GM23338 (cell line): ENCODE measurements around the gene NOC3L. TPM values are rescaled to one million over a fixed set of nuclear protein-coding genes. Genes with fewer than 3 reads are reported as not detected.

Experiments
- ATAC-seq: fragments of 200-7000 bp; cut with Tn5 transposase; 3 replicates; pipeline ENCODE4 v1.9.1; 2020
- DNase-seq: peaks from one replicate; pipeline ENCODE4 v3.0.0-alpha.2; 2015; ENCODE audit warnings: low spot score
- H2AFZ ChIP-seq: fragments of 200-600 bp; sonication (generic); 2 replicates; pipeline ENCODE4 v1.8.0; 2016; ENCODE audit warnings: antibody characterized with exemption, mild to moderate bottlenecking, moderate library complexity
- H3F3A ChIP-seq: fragments of 200-600 bp; sonication (generic); replicated peaks from 2 replicates; pipeline ENCODE4 v1.8.0; 2017; ENCODE audit warnings: antibody characterized with exemption, mixed run types, low read depth
- H3K27ac ChIP-seq: fragments of 200-600 bp; sonication (generic); 2 replicates; pipeline ENCODE4 v1.6.1; 2016; ENCODE audit warnings: low read depth
- H3K27me3 ChIP-seq: fragments of 200-600 bp; sonication (generic); 2 replicates; pipeline ENCODE4 v1.8.0; 2016; ENCODE audit warnings: mild to moderate bottlenecking, mixed run types, moderate library complexity; ENCODE audit not compliant: insufficient read depth
- H3K36me3 ChIP-seq: fragments of 200-600 bp; sonication (generic); 2 replicates; pipeline ENCODE4 v1.8.0; 2016; ENCODE audit warnings: mild to moderate bottlenecking; ENCODE audit not compliant: insufficient read depth
- H3K4me1 ChIP-seq: fragments of 200-600 bp; sonication (generic); 2 replicates; pipeline ENCODE4 v1.8.0; 2016; ENCODE audit warnings: mild to moderate bottlenecking, moderate library complexity; ENCODE audit not compliant: insufficient read depth
- H3K4me2 ChIP-seq: fragments of 200-600 bp; sonication (generic); 2 replicates; pipeline ENCODE4 v1.7.1; 2017; ENCODE audit warnings: mixed run types
- H3K4me3 ChIP-seq: fragments of 200-600 bp; sonication (generic); 2 replicates; pipeline ENCODE4 v1.6.1; 2016; ENCODE audit warnings: mixed run types
- H3K79me2 ChIP-seq: fragments of 200-600 bp; sonication (generic); replicated peaks from 2 replicates; pipeline ENCODE4 v1.8.0; 2017; ENCODE audit warnings: mild to moderate bottlenecking; ENCODE audit not compliant: insufficient read depth
- H3K9me2 ChIP-seq: fragments of 200-600 bp; sonication (generic); 2 replicates; pipeline ENCODE4 v1.8.0; 2017; ENCODE audit not compliant: insufficient read depth
- H4K20me1 ChIP-seq: fragments of 200-600 bp; sonication (generic); replicated peaks from 2 replicates; pipeline ENCODE4 v1.8.0; 2017; ENCODE audit warnings: mild to moderate bottlenecking; ENCODE audit not compliant: insufficient read depth
- H3K27ac Mint-ChIP-seq: 2 replicates; pipeline ENCODE4 v1.8.0; 2020; ENCODE audit warnings: inconsistent platforms, mild to moderate bottlenecking, moderate library complexity, mixed read lengths
- H3K27me3 Mint-ChIP-seq: 3 replicates; pipeline ENCODE4 v1.8.0; 2022; ENCODE audit warnings: low read depth, mild to moderate bottlenecking, moderate library complexity, mixed read lengths, inconsistent platforms; ENCODE audit not compliant: insufficient read depth, poor library complexity
- H3K36me3 Mint-ChIP-seq: 3 replicates; pipeline ENCODE4 v1.8.0; 2021; ENCODE audit warnings: low read depth, mild to moderate bottlenecking, inconsistent platforms, moderate library complexity, mixed read lengths
- H3K4me1 Mint-ChIP-seq: 3 replicates; pipeline ENCODE4 v1.8.0; 2020; ENCODE audit warnings: mild to moderate bottlenecking, inconsistent platforms, mixed read lengths
- H3K4me3 Mint-ChIP-seq: 3 replicates; pipeline ENCODE4 v1.8.0; 2021; ENCODE audit warnings: moderate library complexity, mild to moderate bottlenecking, inconsistent platforms, mixed read lengths
- H3K9me3 Mint-ChIP-seq: 3 replicates; pipeline ENCODE4 v1.8.0; 2020; ENCODE audit warnings: moderate library complexity, mild to moderate bottlenecking, inconsistent platforms, mixed read lengths
- CREB1 ChIP-seq: fragments of 250-450 bp; sonication (Bioruptor Pico); IDR thresholded peaks from 2 replicates; pipeline ENCODE4 v1.5.0; 2020; ENCODE audit warnings: low read depth, mild to moderate bottlenecking, moderate library complexity
- EZH2 ChIP-seq: fragments of 200-600 bp; sonication (generic); IDR thresholded peaks from one replicate; pipeline ENCODE4 v1.8.0; 2017; ENCODE audit warnings: antibody characterized with exemption, mild to moderate bottlenecking, low read depth; ENCODE audit not compliant: unreplicated experiment
- EZH2phosphoT487 ChIP-seq: fragments of 200-600 bp; sonication (generic); IDR thresholded peaks from one replicate; pipeline ENCODE4 v1.8.1; 2018; ENCODE audit warnings: antibody characterized with exemption; ENCODE audit not compliant: unreplicated experiment
- JUNB ChIP-seq: IDR thresholded peaks from one replicate; pipeline ENCODE4 v1.6.1; 2016; ENCODE audit warnings: antibody characterized with exemption; ENCODE audit not compliant: unreplicated experiment
- NANOG ChIP-seq: IDR thresholded peaks from 2 replicates; pipeline ENCODE4 v1.6.1; 2016; ENCODE audit warnings: antibody characterized with exemption, borderline replicate concordance
- POLR2AphosphoS5 ChIP-seq: IDR thresholded peaks from 2 replicates; pipeline ENCODE4 v1.6.1; 2016; ENCODE audit warnings: antibody characterized with exemption, low read depth
- STAT1 ChIP-seq: IDR thresholded peaks from one replicate; pipeline ENCODE4 v1.6.1; 2016; ENCODE audit warnings: antibody characterized with exemption; ENCODE audit not compliant: unreplicated experiment
- ZNF114 ChIP-seq: fragments of 250-450 bp; sonication (Bioruptor Pico); IDR thresholded peaks from 2 replicates; pipeline ENCODE4 v1.5.0; 2020; ENCODE audit warnings: mild to moderate bottlenecking, moderate library complexity
- ZNF331 ChIP-seq: fragments of 250-450 bp; sonication (Bioruptor Pico); IDR thresholded peaks from 2 replicates; pipeline ENCODE4 v1.5.0; 2020; ENCODE audit warnings: low read depth, mild to moderate bottlenecking, moderate library complexity
- long read RNA-seq: library from polyadenylated mRNA; unstranded; transcript quantifications from one replicate; pipeline ENCODE4 v2.0.0, GENCODE V29; 2020; ENCODE audit not compliant: unreplicated experiment
- polyA plus RNA-seq: library from polyadenylated mRNA; unstranded; fragments of >200 nt; fragmentation: Nextera tagmentation; extraction: Ambion mirVana; gene quantifications from 2 replicates; pipeline ENCODE4 v1.2.1, GENCODE V29; 2016
- total RNA-seq: library from RNA; depleted of rRNA; stranded (reverse); fragments of >200 nt; shearing (Covaris generic); gene quantifications from 2 replicates; pipeline ENCODE4 v1.2.3, GENCODE V29; 2014; rRNA removed
- TF ChIP-seq, protein P1 (sequence below): IDR thresholded peaks from 2 replicates; pipeline ENCODE4 v1.6.1; 2016; ENCODE audit warnings: antibody characterized with exemption
- TF ChIP-seq, protein P2 (sequence below): fragments of 250-450 bp; sonication (Bioruptor Pico); IDR thresholded peaks from 2 replicates; pipeline ENCODE4 v1.5.0; 2020; ENCODE audit warnings: mild to moderate bottlenecking, moderate library complexity
- TF ChIP-seq, protein P3 (sequence below), 2 experiments: fragments of 200-600 bp in 1 of 2; sonication (generic) in 1 of 2; conservative IDR thresholded peaks; 2 replicates each; pipeline versions ENCODE4 v1.5.1 to v1.6.1; 2016 to 2017; ENCODE audit warnings: antibody characterized with exemption in 2 of 2, low read depth in 2 of 2, mild to moderate bottlenecking in 2 of 2, moderate library complexity in 1 of 2

The NOC3L gene
- total RNA-seq (43.1 and 49.7 TPM in 2 replicates), polyA plus RNA-seq (53.1 and 62.1 TPM in 2 replicates)
- long read RNA-seq, partial matches to known transcripts = 13 of 15 reads
- long read RNA-seq, other reads (novel, unspliced or antisense) = 2 of 15 reads

DNA sequence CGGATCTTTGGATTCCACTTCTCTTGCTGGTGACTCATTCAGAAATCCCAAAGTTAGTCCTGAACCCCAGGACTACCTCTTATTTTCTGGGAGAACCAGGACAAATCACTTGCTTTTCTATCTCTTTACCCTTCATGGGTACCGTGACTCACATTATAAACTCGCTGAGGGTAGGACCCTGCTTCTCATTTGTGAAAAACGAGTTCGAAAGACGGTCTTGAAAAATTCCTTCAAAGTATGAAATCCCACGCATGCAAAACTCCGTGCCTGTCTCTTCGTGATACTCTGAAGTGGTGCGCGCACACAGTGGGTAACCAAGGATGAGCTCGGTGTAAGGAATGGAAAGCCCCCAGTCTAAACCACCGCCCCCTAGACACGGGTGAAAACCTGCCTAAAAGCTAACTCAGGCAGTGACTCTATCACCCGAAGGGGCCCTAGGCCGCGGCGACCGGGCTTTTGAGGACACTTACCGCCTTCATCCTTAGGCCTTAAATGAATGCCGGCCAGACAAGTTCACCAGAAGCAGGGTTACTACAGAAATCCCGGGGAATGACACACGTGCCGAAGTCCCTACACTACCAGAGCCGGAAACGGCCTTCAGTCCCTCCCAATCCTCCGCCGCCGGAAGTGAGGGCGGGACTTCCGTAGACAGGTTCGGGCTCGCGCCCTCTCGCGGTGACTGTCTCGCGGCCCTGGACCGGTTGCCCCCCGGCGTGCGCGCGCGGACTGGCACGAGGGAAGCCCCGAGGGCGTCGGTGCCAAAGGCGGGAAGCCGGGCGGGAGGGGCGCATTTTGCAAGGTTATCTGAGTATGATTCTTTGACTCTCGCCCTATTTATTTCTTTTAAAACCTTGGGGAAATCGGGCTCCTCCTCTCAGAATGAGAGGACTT lies at the start of gene NOC3L:
Gene NOC3L, minus strand, starts transcription at position 580 of the 891 bp plus-strand sequence. Its CDS starts 101 bp downstream, at position 479.
- Histone ChIP-seq H3K4me1 (peaks cover 4% of the 10 kb centered on the region; the same call in 1 of the 2 replicates), H3F3A (no peaks in the 10 kb centered on the region), H3K36me3 (peaks cover 18% of the 10 kb centered on the region; the same call in 1 of the 2 replicates), H3K27ac (0 out of 2 replicates have a peak within 1 kb of the TSS, but pooled peaks have one; percentile 4), H3K4me3 (peak within 1 kb of the TSS; percentile 88), H4K20me1 (peaks cover 16% of the 10 kb centered on the region), H3K4me2 (peak within 1 kb of the TSS; percentile 95), H2AFZ (peak within 1 kb of the TSS; percentile 91), H3K79me2 (peaks cover 44% of the 10 kb centered on the region), H3K9me2 (0 out of 2 replicates have a peak, but pooled peaks cover 4% of the 10 kb centered on the region), H3K27me3 (peaks cover 32% of the 10 kb centered on the region)
- H3K4me3 Mint-ChIP-seq = peak within 1 kb of the TSS; percentile 96
- H3K27ac Mint-ChIP-seq = peak within 1 kb of the TSS; percentile 90
- peaks cover 31% of the 10 kb centered on the region for H3K36me3 Mint-ChIP-seq
- H3K27me3 Mint-ChIP-seq = peaks cover 16% of the 10 kb centered on the region
- H3K4me1 Mint-ChIP-seq = no peaks in the 10 kb centered on the region
- peak; percentile 99 for DNase-seq
- ATAC-seq = peak; percentile 99
- peaks cover 3% of the 10 kb centered on the region; the same call in 2 of the 3 replicates for H3K9me3 Mint-ChIP-seq
- TF ChIP-seq JUNB (no peak), EZH2phosphoT487 (no peak), STAT1 (no peak), POLR2AphosphoS5 (peak; percentile 91), ZNF114 (CRISPR knock-in tag) (no peak), EZH2 (no peak), CREB1 (peak; percentile 66), ZNF331 (no peak), NANOG (no peak)
- TF ChIP-seq, protein P1, sequence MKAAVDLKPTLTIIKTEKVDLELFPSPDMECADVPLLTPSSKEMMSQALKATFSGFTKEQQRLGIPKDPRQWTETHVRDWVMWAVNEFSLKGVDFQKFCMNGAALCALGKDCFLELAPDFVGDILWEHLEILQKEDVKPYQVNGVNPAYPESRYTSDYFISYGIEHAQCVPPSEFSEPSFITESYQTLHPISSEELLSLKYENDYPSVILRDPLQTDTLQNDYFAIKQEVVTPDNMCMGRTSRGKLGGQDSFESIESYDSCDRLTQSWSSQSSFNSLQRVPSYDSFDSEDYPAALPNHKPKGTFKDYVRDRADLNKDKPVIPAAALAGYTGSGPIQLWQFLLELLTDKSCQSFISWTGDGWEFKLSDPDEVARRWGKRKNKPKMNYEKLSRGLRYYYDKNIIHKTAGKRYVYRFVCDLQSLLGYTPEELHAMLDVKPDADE = peak; percentile 77
- TF ChIP-seq, protein P2, sequence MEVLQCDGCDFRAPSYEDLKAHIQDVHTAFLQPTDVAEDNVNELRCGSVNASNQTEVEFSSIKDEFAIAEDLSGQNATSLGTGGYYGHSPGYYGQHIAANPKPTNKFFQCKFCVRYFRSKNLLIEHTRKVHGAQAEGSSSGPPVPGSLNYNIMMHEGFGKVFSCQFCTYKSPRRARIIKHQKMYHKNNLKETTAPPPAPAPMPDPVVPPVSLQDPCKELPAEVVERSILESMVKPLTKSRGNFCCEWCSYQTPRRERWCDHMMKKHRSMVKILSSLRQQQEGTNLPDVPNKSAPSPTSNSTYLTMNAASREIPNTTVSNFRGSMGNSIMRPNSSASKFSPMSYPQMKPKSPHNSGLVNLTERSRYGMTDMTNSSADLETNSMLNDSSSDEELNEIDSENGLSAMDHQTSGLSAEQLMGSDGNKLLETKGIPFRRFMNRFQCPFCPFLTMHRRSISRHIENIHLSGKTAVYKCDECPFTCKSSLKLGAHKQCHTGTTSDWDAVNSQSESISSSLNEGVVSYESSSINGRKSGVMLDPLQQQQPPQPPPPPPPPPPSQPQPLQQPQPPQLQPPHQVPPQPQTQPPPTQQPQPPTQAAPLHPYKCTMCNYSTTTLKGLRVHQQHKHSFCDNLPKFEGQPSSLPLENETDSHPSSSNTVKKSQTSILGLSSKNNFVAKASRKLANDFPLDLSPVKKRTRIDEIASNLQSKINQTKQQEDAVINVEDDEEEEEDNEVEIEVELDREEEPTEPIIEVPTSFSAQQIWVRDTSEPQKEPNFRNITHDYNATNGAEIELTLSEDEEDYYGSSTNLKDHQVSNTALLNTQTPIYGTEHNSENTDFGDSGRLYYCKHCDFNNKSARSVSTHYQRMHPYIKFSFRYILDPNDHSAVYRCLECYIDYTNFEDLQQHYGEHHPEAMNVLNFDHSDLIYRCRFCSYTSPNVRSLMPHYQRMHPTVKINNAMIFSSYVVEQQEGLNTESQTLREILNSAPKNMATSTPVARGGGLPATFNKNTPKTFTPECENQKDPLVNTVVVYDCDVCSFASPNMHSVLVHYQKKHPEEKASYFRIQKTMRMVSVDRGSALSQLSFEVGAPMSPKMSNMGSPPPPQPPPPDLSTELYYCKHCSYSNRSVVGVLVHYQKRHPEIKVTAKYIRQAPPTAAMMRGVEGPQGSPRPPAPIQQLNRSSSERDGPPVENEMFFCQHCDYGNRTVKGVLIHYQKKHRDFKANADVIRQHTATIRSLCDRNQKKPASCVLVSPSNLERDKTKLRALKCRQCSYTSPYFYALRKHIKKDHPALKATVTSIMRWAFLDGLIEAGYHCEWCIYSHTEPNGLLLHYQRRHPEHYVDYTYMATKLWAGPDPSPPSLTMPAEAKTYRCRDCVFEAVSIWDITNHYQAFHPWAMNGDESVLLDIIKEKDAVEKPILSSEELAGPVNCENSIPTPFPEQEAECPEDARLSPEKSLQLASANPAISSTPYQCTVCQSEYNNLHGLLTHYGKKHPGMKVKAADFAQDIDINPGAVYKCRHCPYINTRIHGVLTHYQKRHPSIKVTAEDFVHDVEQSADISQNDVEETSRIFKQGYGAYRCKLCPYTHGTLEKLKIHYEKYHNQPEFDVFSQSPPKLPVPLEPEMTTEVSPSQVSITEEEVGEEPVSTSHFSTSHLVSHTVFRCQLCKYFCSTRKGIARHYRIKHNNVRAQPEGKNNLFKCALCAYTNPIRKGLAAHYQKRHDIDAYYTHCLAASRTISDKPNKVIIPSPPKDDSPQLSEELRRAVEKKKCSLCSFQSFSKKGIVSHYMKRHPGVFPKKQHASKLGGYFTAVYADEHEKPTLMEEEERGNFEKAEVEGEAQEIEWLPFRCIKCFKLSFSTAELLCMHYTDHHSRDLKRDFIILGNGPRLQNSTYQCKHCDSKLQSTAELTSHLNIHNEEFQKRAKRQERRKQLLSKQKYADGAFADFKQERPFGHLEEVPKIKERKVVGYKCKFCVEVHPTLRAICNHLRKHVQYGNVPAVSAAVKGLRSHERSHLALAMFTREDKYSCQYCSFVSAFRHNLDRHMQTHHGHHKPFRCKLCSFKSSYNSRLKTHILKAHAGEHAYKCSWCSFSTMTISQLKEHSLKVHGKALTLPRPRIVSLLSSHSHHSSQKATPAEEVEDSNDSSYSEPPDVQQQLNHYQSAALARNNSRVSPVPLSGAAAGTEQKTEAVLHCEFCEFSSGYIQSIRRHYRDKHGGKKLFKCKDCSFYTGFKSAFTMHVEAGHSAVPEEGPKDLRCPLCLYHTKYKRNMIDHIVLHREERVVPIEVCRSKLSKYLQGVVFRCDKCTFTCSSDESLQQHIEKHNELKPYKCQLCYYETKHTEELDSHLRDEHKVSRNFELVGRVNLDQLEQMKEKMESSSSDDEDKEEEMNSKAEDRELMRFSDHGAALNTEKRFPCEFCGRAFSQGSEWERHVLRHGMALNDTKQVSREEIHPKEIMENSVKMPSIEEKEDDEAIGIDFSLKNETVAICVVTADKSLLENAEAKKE (CRISPR knock-in tag) = no peak
- TF ChIP-seq, protein P3, sequence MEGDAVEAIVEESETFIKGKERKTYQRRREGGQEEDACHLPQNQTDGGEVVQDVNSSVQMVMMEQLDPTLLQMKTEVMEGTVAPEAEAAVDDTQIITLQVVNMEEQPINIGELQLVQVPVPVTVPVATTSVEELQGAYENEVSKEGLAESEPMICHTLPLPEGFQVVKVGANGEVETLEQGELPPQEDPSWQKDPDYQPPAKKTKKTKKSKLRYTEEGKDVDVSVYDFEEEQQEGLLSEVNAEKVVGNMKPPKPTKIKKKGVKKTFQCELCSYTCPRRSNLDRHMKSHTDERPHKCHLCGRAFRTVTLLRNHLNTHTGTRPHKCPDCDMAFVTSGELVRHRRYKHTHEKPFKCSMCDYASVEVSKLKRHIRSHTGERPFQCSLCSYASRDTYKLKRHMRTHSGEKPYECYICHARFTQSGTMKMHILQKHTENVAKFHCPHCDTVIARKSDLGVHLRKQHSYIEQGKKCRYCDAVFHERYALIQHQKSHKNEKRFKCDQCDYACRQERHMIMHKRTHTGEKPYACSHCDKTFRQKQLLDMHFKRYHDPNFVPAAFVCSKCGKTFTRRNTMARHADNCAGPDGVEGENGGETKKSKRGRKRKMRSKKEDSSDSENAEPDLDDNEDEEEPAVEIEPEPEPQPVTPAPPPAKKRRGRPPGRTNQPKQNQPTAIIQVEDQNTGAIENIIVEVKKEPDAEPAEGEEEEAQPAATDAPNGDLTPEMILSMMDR (conservative IDR thresholded peaks at IDR 0.05; ENCODE audit: low read depth in 2 of 2) = peak; percentile 61 to 82
